Measurements from ENCODE around the gene CLDN1. TPM values are rescaled to one million over a fixed set of nuclear protein-coding genes. Genes with fewer than 3 reads are reported as not detected.

CLDN1 gene
- total and polyA plus RNA-seq, 2 of the 8 experiments (the other 6 are each of a cell fraction or from before 2014, with no cell fraction given): 3.1 to 6.1 TPM

GRCh38 chr3:190325923-190326322, 3.7 kb upstream of the CLDN1 start:
- Histone ChIP-seq H3K9me3 (ENCODE audit: insufficient read depth in 2 of 2, low read depth in 1 of 2, low read length in 1 of 2) (no peaks in the 10 kb centered on the region), H4K8ac (ENCODE audit: extremely low read depth, insufficient read depth, low read length) (no peak overlapping the region), H4K5ac (ENCODE audit: insufficient read length, low read depth, low read length) (no peak overlapping the region), H3K56ac (replicated peaks; ENCODE audit: insufficient read length, low read depth, low read length) (no peak overlapping the region), H4K20me1 (replicated peaks in 1 of 2; ENCODE audit: control insufficient read depth in 1 of 2, insufficient read depth in 2 of 2, low read length in 2 of 2) (no peaks in the 10 kb centered on the region), H3K4me3 (ENCODE audit: extremely low read depth in 1 of 4, insufficient read depth in 2 of 4, low read depth in 3 of 4, low read length in 4 of 4) (no peak overlapping the region), H3K36me3 (ENCODE audit: control insufficient read depth in 2 of 4, insufficient read depth in 4 of 4, low read length in 3 of 4) (no peaks in the 10 kb centered on the region), H3K4ac (replicated peaks; ENCODE audit: insufficient read length, low read depth, low read length) (no peak overlapping the region), H3K18ac (ENCODE audit: extremely low read depth, low read length) (no peak overlapping the region), H3K79me1 (ENCODE audit: low read depth, low read length) (no peaks in the 10 kb centered on the region), H3K23me2 (ENCODE audit: low read depth, low read length) (peaks cover 6% of the 10 kb centered on the region; the same call in 1 of the 2 replicates), H3K4me2 (ENCODE audit: insufficient read depth in 1 of 2, low read depth in 2 of 2, low read length in 2 of 2) (no peak overlapping the region), H2BK5ac (ENCODE audit: low read depth, low read length) (no peak overlapping the region), H2BK20ac (ENCODE audit: low read length) (no peak overlapping the region), H3K27me3 (replicated peaks in 1 of 4; ENCODE audit: control insufficient read depth in 3 of 4, extremely low read depth in 1 of 4, insufficient read depth in 3 of 4, low read length in 3 of 4) (peaks cover 0 to 7% (median 6%) of the 10 kb centered on the region in 4 experiments; a peak in 5 of 7 replicates), H2AFZ (ENCODE audit: low read length) (0 out of 2 replicates have a peak overlapping the region, but pooled peaks have one; percentile 55), H3K23ac (ENCODE audit: insufficient read length) (no peak overlapping the region), H2AK5ac (ENCODE audit: low read depth, low read length) (no peak overlapping the region), H3K27ac (ENCODE audit: low read depth, low read length) (no peak overlapping the region), H2BK15ac (ENCODE audit: low read length) (no peak overlapping the region), H2BK12ac (ENCODE audit: low read depth, low read length) (no peak overlapping the region), H3K79me2 (ENCODE audit: control insufficient read depth in 1 of 2, insufficient read depth in 2 of 2, low read length in 2 of 2) (no peaks in the 10 kb centered on the region), H3K9ac (replicated peaks in 1 of 4; ENCODE audit: extremely low read depth in 1 of 4, low read depth in 3 of 4, low read length in 3 of 4) (no peak overlapping the region), H4K91ac (replicated peaks; ENCODE audit: insufficient read length, low read length) (no peak overlapping the region), H2BK120ac (replicated peaks; ENCODE audit: low read depth, low read length) (no peak overlapping the region), H3K14ac (ENCODE audit: insufficient read length) (no peak overlapping the region), H3K4me1 (replicated peaks in 1 of 4; ENCODE audit: control insufficient read depth in 3 of 4, insufficient read depth in 4 of 4, low read length in 3 of 4) (peaks cover 2 to 13% (median 8%) of the 10 kb centered on the region in 4 experiments; a peak in 5 of 7 replicates)
- FAIRE-seq (no peak), DNase-seq (ENCODE audit: low read depth in 1 of 2, low spot score in 2 of 2) (no peak)
- POLR2A ChIA-PET (ENCODE audit: partially characterized antibody): interaction anchor here (0.5 kb wide), 1 partner anchor 242 kb away, joined by 3 read pairs; no protein-coding TSS in a partner anchor
- no peak for TF ChIP-seq SIX5 (IDR thresholded peaks at IDR 0.05; ENCODE audit: low read depth, low read length)
- no peak for TF ChIP-seq SAP30 (IDR thresholded peaks at IDR 0.05; ENCODE audit: insufficient read depth, insufficient replicate concordance, low read length)
- TF ChIP-seq SP1 (IDR thresholded peaks at IDR 0.05; ENCODE audit: low read depth, low read length): no peak
- TF ChIP-seq SP4 (IDR thresholded peaks at IDR 0.05; ENCODE audit: low read length): no peak
- TF ChIP-seq HDAC2 (IDR thresholded peaks at IDR 0.05; ENCODE audit: borderline replicate concordance in 1 of 2, low read depth in 2 of 2, low read length in 2 of 2): no peak
- no peak for TF ChIP-seq BCL11A (IDR thresholded peaks at IDR 0.05; ENCODE audit: low read depth in 2 of 2, low read length in 2 of 2)
- no peak for TF ChIP-seq SIRT6 (IDR thresholded peaks at IDR 0.05; ENCODE audit: low read length)
- WGBS, 2 experiments (ENCODE audit: extremely low coverage in 1 of 2, insufficient coverage in 1 of 2, insufficient read length in 1 of 2, insufficient replicate concordance in 2 of 2, low coverage in 1 of 2, low lambda C conversion rate in 2 of 2, missing lambda C conversion rate in 1 of 2): 76% methylated on average over 1 of the region's 1 CpG; no CpG with 5 or more reads in 1 of the 2 experiments
- CTCF ChIA-PET (ENCODE audit: partially characterized antibody): interaction anchor here (0.6 to 6.3 kb wide), 8 partner anchors 8 to 365 kb away, joined by 3 to 54 read pairs (median 3); no protein-coding TSS in a partner anchor

All from H1 (cell line).